Mesenteric fat pad (tissue), 1 donor: ENCODE measurements around the gene AKR7A2. TPM values are rescaled to one million over a fixed set of nuclear protein-coding genes. Genes with fewer than 3 reads are reported as not detected.

Experiments
- DNase-seq: peaks from one replicate; pipeline ENCODE4 v3.0.0-alpha.2; 2020; ENCODE audit warnings: low spot score
- total RNA-seq: library from RNA; stranded (reverse); fragmentation: NEBNext Ultra II Directional; extraction: Animal tissue kit (Norgen Biotek cat#: 25700); gene quantifications from one replicate; pipeline ENCODE4 v1.2.1, GENCODE V29; 2021
- donor health status: DM: yes; HTN: yes; CAD: no.

AKR7A2 gene
- total RNA-seq, 1 donor from 2014 or later = 39.4 TPM

DNA sequence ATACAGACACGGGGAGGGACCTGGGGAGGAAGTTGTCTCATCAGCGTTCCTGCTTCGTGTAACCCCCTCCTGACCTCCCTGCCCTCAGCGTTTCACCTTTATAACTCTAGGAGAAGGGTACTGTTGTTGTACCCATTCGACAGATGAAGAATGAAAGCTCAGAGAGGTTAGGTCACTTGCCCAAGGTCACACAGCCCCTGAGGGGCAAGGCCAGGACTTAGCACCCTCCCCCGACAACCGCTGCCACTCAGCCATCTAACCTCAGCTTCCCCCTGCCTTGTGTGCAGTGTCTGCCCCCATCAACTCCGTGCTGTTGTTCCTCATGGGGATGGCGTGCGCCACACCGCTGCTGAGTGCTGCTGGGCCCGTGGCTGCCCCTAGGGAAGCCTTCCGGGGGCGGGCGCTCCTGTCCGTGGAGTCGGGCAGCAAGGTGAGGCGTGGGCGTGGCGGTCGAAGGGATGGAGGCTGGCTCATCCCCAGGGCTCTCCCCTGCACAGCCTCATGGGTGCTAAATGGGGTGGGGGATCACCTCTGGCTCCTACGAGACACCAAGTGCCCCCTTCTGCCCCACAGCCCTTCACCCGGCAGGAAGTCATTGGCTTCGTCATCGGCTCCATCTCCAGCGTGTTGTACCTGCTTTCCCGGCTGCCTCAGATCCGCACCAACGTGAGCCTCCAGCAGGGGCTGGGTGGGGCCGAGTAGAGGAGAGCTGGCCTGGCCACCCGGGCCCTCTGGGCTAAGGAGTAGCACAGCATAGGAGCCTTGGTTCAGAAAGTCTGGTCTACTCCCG, 14.2 kb upstream of the AKR7A2 start:
- no peak for DNase-seq

DNA sequence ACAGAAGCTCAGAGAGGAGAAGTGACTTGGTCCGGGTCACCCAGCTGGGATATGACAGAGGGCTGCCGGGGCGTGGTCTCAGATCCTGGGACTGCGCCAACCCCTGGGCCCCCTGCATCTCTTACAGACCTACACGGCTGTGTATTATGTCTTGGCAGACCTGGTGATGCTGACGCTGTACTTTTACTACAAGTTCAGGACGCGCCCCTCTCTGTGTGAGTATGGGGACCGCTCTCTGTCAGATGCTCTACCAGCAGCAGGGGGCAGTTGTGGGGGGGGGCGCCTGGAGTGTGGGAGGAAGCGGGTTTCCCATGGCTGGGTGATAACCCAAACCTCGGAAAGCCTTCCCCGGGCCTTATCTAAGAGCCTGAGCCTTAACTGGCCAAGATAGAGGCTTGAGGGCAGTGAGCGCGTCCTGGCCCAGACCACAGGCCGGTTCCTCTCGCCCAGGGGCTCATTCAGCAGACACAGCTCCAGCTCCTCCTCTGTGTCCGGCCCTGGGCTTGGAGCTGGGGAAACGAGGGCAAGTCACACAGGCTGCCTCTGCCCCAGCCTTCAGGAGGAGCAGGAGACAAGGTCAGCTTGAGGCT, 13.5 kb upstream of the AKR7A2 start:
- DNase-seq = no peak

DNA sequence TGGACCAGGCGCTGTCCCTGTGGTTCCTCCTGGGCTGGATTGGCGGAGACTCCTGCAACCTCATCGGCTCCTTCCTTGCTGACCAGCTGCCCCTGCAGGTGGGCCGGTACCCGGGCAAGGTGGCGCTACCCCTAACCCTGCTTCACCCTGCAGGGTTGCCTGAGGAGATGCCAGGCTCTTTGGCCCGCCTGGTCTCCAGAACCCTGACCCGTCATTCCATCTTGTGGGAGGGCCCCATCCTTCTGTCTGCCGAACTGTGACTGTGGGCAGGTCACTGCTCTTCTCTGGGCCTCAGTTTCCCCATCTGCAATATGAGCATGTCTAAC, 12.7 kb upstream of the AKR7A2 start:
- no peak for DNase-seq

DNA sequence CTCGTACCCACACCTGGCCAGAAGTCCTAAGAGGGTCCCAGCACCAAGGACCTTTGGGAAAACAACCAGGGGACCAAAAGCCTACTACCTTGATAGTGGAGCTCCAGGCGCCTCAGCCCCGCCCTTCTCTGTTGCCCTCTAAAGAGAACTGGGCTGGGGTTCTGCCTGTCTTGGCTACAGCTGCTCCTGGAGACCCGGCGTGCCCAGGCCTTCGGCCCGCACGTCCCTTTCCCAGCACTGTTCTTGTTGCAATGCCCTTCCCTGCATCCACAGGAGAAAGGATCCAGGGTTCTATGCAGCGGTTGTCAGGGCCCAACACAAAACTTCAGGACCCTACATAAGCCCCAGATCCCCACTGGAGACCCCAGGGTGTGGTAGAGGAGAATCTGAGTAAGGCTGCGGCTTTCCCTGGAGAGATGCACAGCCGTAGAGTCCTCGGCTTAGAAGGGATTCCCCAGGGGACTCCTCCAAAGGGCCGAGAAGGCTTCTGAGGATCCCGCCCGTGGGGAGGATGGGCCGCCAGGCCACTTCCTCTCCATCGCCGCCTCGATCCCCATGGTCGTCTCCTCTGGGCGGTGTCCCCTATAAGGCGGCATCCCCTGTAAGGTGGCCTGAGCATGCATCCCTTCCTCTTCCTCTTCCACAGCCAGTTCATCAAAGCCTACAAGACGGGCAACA, 12.2 kb upstream of the AKR7A2 start:
- no peak for DNase-seq

DNA sequence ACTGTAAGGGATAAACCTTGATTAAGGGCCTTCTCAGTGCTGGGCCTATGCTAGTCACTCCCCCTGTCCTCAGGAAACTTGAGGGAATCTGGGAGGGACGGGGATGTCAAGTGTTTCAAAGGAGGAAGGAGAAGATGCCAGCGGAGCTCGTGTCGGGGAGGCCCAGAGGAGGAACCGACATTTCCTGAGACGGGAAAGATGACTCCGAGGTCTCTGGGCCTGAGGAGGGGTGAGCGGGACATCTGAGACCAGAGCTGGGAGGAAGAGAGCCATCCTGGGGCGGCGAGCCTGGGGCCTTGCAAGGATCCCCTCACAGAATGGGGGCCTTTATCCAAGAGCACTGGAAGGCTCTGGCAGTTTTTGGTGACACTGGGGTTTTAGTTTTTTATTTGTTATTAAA, 10.5 kb upstream of the AKR7A2 start:
- DNase-seq = no peak

DNA sequence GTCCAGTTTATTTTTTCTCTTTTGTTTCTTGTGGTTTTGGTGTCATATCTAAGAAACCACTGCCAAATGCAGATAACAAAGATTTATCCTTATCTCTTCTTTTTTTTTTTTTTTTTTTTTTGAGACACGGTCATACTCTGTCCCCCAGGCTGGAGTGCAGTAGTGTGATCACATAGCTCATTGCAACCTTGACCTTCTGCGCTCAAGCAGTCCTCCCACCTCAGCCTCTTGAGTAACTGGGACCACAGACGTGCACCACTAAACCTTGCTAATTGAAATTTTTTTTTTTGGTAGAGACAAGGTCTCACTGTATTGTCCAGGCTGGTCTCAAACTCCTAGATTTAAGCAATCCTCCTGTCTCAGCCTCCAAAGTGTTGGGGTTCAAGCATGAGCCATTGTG, 9.1 kb upstream of the AKR7A2 start:
- no peak for DNase-seq

DNA sequence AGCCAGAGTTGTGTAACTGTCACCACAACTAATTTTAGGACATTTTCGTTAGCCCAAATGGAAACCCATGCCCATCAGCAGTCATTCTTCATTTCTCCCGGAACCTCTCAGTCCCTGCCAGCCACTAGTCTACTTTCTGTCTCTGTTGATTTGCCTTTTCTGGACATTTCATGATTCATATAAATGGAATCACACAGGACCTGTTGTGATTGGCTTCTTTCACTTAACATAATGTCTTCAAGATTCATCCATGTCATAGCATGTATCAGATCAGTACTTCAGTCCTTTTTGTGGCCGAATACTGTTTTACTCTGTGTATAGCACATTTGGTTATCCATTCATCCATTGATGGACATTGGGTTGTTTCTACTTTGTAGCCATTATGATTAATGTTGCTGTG, 7.3 kb upstream of the AKR7A2 start:
- DNase-seq = no peak

DNA sequence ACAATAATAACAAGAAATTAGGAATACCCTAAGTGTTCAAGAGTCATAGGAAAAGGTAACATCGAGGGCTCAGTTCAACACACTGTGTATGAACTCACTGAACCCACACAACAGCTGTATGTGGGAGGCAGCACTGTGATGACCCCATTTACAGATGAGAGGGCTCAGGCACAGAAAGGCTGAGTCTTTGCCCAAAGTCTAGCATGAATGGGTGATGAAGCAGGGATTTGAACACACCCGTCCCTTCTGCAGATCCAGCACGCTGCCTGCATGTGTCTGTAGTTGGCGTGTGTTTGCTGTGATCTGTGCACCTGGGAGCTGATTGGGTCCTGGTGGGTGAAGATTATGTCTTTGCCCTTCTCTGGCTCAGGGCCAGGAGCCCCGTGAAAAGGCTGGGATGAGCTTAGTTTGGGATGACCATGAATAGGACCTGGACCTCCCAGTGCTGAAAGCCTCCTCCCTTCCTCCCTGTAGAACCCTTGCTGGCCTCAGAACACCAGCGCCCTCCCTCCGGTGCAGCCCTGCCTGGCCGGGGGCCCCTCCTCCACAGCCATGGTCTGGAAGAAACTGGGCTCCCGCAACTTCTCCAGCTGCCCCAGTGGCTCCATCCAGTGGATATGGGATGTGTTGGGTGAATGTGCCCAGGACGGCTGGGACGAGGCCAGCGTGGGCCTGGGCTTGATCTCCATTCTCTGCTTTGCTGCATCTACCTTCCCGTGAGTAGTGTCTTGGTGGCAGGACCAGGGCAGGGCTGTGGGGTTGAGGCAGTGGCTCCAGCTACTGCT, 5.4 kb upstream of the AKR7A2 start:
- DNase-seq = no peak

DNA sequence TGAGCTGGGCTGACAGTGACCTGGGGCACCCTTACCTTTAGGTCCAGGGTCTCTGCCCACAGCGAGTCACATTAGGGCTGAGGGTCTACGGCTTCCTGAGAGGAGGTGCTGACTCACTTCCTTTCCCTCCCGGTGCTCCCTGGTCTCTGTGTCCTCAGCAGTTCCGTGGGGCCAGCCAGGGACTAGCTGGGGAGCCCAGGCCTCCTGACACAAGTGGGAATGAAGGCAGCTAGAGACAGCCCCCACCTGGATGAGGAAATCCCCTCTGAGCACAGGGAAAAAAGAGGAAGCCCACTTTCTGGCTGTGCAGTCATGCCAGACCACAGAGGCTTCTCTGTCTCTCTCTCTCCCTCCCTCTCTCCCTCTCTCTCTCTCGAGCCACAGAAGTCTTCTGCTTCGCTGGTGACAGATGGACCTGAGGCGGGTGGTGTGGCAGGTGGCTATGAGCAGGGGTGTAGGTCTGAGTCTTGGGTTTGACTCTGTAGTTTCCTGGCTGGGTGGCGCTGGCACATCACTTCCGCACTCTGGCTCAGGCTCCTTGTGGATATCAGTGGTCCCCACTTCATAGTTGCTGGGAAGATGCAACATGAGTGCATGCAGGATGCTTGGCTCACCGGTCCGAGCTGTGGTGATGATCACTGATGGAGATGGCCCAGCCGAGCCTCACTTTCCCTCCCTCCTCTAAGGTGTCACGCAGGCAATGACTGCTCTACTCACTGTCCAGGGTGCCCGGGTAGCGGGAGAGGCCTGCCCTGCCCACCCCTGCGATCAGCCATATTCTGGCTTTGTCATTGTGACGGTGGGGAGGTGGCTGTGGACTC, 3.6 kb upstream of the AKR7A2 start:
- DNase-seq = no peak

DNA sequence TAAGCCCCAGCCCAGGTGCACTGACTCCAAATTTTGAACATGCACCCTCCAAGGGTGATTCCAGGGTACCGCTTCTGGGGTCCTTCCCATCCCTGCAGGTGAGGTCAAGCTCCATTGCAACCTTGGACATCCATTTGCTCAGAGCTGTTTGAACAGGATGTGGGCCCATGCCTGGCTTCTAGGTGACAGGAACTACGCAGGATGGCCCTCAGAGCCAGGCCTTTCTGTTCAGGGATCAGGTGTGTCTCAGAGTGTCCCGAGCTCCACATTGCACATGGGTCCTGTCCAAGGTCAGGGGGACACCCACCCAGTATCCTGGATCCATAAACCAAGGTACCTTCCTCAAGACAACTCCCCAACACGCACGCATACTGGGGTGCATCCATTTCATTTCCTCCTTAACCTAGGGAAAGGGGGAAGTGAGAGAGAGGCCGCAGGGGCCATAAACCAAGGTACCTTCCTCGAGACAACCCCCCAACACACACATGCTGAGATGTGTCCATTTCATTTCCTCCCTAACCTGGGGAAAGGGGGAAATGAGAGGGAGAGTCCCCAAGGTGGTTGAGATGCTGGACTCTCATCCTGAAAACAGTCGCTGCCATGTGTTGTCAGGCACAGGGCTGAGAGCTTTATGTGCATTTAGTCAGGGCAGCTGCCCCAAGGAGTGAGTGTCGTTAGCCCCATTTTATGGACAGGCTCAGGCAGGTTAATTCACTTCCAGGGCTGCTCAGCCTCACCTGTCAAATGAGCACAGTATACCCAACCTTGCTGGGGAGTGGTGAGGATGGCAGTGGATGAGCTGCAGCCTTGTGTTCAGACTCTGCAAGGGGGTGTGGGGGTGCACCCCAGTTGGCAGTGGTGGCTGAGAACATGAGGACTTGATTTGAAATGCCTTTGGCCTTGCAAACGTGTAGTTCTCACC, 2.3 kb upstream of the AKR7A2 start:
- no peak for DNase-seq

DNA sequence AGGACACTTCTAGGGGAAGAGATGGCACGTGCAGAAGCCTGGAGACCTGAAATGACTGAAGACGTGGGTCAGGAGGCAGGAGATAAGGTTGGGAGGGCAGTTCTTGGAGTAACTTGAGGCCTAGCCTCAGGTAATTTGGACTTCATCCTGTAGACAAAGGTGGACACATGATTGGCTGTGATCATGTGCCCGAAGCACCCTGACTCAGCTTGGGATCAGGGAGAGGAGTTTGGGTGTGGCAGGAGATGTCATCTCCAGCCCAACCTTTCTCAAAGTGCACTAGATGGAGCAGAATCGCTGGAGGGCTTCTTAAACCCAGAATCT, 1.7 kb upstream of the AKR7A2 start:
- no peak for DNase-seq

DNA sequence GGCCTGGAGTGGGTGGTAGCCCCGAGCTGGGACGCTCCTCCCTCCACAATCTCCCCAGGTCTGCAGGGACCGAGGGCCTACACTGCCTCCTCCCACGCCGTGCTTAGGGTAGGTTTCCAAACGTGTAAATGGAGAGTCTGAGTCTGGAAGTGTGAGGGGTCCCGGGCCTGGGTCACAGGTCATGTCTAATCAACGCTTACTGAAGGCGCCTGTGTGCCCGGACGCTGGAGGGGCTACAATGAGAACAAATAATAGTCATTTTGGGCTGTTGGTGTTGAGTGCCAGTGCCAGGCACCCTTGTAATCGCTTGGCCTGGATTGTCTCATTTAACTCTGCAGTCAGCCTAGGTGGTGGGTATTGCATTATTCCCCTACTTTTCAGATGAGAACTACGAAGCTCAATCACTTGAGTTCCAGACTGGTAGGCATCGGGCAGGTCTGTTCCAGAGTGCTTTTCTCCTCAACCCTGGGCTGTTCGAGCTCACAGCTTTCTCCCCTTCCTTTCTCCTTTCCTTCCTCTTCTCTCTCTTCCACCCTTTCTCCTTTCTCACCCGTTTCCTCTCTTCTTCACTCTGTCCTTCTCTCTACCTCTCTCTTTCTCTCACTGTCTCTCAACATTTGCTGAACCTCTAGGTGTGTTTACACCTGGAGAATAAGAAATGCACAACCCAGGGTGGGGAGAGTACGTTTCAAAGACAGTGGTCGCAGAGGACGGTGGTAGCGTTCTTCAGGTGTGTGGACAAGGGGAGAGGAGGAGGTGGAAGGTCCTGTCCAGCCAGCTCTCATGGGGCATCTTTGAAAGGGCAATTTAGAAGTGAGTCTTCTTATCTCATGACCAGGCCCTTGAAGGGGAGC, 1.1 kb upstream of the AKR7A2 start:
- no peak for DNase-seq

DNA sequence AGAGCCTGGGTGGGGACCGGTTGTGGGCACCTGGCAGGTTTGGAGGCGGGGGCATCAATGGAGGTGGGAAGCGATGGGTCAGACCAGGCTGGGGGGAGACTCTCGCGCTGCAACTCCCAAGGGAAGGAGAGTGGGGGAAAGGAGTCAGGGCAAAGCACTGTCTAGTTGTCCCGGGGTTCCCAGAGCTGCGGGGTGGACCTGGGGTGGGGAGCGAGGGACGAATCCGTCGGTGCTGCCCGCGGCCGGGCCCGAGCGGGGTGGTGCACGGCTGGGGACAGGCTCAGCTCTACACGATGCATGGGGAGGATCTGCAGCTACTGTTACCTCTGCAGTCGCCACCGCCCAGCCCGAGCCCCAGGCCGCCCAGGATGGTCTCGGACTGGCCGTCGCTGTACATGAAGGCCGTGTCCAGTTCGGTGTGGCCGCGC, 427 bp downstream of the AKR7A2 start:
- no peak for DNase-seq

DNA sequence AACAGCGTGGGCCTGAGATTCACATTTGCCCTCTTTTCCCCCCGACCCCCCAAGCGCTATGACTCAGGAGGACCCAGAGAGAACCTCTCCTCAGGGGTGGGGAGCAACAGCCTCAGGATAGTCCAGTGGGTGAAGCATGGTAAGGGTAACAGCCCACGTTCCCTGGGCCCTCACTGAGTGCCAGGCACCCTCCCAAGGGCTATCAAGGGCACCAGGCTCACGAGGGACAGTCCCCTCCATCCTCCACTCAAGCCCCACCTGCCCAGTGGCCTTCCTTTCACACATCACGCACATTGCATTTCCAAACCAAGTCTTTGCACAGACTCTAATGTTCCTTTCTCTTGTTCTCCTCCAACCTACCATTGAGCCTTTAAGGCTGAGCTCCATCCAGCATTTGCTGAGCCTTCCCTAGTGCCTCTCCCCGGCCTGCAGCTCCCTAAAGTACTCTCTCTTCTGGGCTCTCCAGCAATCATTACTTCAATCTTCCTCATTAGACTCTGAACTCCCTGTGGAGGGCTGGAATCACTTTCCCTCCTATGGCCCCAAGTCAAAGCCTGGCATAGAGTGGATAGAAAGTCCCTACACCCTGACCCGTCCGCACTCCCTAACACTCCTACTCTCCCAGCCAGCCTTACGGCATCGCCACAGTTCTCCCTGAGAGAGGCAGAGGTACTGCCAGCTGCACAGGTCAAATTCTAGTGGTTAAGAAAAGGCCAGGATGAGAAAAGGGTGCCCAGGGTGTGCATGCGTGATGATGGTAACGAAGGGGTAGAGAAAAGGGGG, 1.0 kb downstream of the AKR7A2 start:
- no peak for DNase-seq

DNA sequence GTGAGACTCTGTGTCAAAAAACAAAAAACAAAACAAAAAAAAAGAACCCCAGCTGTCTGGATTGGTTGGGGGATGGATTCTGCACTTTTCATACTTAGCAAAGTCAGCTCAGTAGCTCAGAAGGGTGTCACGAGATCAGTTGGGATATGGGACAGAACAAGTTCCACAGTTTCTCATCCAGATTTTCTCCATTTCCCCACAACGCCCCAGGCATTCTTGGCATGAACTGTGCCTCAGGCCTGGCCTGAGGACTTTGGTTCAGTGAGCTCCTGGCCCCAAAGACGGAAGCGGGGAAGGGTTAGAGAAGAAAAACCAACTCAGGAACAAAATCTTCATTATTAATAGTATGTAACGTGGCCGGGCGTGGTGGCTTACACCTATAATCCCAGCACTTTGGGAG, 1.9 kb downstream of the AKR7A2 start:
- DNase-seq = no peak

DNA sequence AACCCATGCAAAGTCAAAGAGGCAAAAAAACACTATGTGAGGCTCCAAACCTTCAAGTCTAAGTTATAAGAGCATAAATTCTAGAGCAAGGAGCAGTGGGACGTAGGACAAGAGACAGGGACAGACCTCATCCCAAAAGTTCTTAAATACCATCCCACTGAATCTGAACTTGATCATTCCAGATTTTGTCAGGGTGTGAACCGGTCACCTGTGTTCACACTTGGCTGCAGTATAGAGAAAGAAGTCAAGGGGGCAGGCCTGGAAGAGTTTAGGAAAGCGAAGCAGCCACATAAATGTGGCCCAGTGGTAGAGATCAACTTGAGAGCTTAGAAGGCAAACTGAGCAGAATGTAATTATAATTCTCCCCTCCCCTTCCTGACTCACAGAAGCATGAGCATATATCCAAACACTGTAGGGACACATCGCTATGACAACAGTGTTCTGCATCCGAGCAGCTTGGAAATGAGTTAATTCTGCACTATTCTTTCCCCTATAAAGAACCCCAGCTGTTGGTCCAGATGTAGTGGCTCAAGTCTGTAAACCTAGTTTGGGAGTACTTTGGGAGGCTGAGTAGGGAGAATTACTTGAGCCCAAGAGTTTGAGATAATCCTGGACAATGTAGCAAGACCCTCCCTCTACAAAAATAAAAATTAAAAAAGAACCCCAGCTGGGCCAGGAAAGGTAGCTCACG, 2.7 kb downstream of the AKR7A2 start:
- DNase-seq = no peak

DNA sequence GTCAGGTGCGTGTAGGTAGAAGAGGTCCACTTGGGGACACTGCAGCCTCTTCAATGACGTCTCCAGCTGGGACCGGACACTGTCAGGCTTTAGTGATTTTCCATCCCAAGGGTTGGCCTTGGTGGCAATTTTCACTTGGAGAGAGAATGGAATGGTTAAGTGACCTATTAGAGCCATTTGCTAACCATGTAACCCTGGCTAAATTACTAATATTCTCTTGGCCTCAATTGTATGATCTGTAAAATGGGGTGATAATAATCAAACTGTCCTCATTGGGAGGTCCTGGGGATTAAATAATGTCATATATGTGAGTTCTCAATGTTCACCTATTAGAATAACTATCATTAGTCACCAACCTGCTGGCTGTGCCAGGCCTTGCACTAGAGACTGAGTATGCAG, 3.4 kb downstream of the AKR7A2 start:
- DNase-seq = no peak
